Gastroesophageal sphincter (tissue), 3 donors: ENCODE measurements around the gene ADGRL2.

Experiments
- CTCF ChIP-seq, 4 experiments: fragments of 200-600 bp in 2 of 4; fragments of 450-650 bp in 2 of 4; sonication (generic) in 1 of 4; IDR thresholded peaks; one replicate each; pipeline ENCODE4 v1.5.1; 2017 to 2019; ENCODE audit warnings: antibody characterized with exemption in 4 of 4, mild to moderate bottlenecking in 2 of 4, moderate library complexity in 2 of 4
- POLR2A ChIP-seq, 2 donors: fragments of 450-650 bp; IDR thresholded peaks; one replicate each; pipeline ENCODE4 v1.6.1; 2017; ENCODE audit warnings: antibody characterized with exemption in 2 of 2, mild to moderate bottlenecking in 2 of 2, moderate library complexity in 1 of 2

GRCh38 chr1:81836007-81836626, 35.4 kb downstream of the ADGRL2 start:
- TF ChIP-seq POLR2A (IDR thresholded peaks at IDR 0.05) (no peak), CTCF (IDR thresholded peaks at IDR 0.05) (no peak)
